A673 (cell line): ENCODE data around the gene VWDE. TPM values are rescaled to one million over a fixed set of nuclear protein-coding genes. Genes with fewer than 3 reads are reported as not detected.

Experiments
- BruUV-seq: library from RNA; stranded (reverse); fragments of 400-500 nt; replicated peaks from 2 replicates; lab custom pipeline; 2021; lab: Mats Ljungman, UMichigan
- CTCF ChIA-PET: fragments of 300-600 bp; sonication (Branson Sonifier 250); formaldehyde crosslinking; loops from one replicate; lab custom pipeline; 2022; ENCODE audit warnings: antibody characterized with exemption; lab: Charles Lee
- POLR2A ChIA-PET: fragments of 300-600 bp; sonication (Branson Sonifier 250); formaldehyde crosslinking; loops from one replicate; lab custom pipeline; 2022; ENCODE audit warnings: antibody characterized with exemption; ENCODE audit not compliant: low non-redundant PET; lab: Charles Lee
- DNase-seq: peaks from one replicate; pipeline ENCODE4 v3.0.0-alpha.2; 2015; ENCODE audit warnings: low spot score
- H3K27ac ChIP-seq: fragments of 200-600 bp; sonication (generic); 2 replicates; pipeline ENCODE4 v1.5.1; 2016; ENCODE audit warnings: mixed run types, low read depth, mild to moderate bottlenecking, mixed read lengths, antibody characterized with exemption, low read length; ENCODE audit not compliant: poor library complexity, severe bottlenecking
- H3K27me3 ChIP-seq: fragments of 200-600 bp; sonication (generic); replicated peaks from 2 replicates; pipeline ENCODE4 v1.6.1; 2017; ENCODE audit warnings: mixed run types, low read depth, mild to moderate bottlenecking, mixed read lengths, antibody characterized with exemption, low read length; ENCODE audit not compliant: insufficient read depth, poor library complexity
- H3K36me3 ChIP-seq: fragments of 200-600 bp; sonication (generic); 2 replicates; pipeline ENCODE4 v1.6.1; 2016; ENCODE audit warnings: mixed run types, mild to moderate bottlenecking, mixed read lengths, antibody characterized with exemption, low read length; ENCODE audit not compliant: insufficient read depth, poor library complexity, severe bottlenecking
- H3K4me1 ChIP-seq: fragments of 200-600 bp; sonication (generic); 2 replicates; pipeline ENCODE4 v1.6.1; 2017; ENCODE audit warnings: mixed run types, mild to moderate bottlenecking, mixed read lengths, antibody characterized with exemption, low read length; ENCODE audit not compliant: insufficient read depth, poor library complexity, severe bottlenecking
- H3K4me3 ChIP-seq: fragments of 200-600 bp; sonication (generic); 2 replicates; pipeline ENCODE4 v1.5.1; 2016; ENCODE audit warnings: low read depth, mixed run types, mild to moderate bottlenecking, mixed read lengths, low read length; ENCODE audit not compliant: poor library complexity, severe bottlenecking
- H3K9me3 ChIP-seq: fragments of 200-600 bp; sonication (generic); 2 replicates; pipeline ENCODE4 v1.6.1; 2016; ENCODE audit warnings: mixed run types, low read depth, mild to moderate bottlenecking, mixed read lengths, antibody characterized with exemption, low read length; ENCODE audit not compliant: poor library complexity, severe bottlenecking
- EZH2 ChIP-seq: fragments of 200-600 bp; sonication (generic); IDR thresholded peaks from 2 replicates; pipeline ENCODE4 v1.6.1; 2017; ENCODE audit warnings: borderline replicate concordance, low read depth, mild to moderate bottlenecking, mixed read lengths, antibody characterized with exemption, low read length; ENCODE audit not compliant: poor library complexity, severe bottlenecking
- intact Hi-C: fragments of 100-400 bp; cut with micrococcal nuclease; formaldehyde crosslinking; loops from one replicate; pipeline ENCODE4 v1.10.0; 2022; ENCODE audit not compliant: unreplicated experiment
- total RNA-seq: library from RNA; stranded (reverse); gene quantifications from 2 replicates; pipeline ENCODE4 v1.2.3, GENCODE V29; 2021
- TF ChIP-seq, protein P1 (sequence below): fragments of 300-800, 200-600 bp; sonication (generic); conservative IDR thresholded peaks from 2 replicates; pipeline ENCODE4 v1.5.1; 2017; ENCODE audit warnings: low read depth, mild to moderate bottlenecking, antibody characterized with exemption, low read length, moderate library complexity, mixed read lengths

The VWDE gene
- total RNA-seq, 1 experiment from 2014 or later = 0.32 TPM

DNA sequence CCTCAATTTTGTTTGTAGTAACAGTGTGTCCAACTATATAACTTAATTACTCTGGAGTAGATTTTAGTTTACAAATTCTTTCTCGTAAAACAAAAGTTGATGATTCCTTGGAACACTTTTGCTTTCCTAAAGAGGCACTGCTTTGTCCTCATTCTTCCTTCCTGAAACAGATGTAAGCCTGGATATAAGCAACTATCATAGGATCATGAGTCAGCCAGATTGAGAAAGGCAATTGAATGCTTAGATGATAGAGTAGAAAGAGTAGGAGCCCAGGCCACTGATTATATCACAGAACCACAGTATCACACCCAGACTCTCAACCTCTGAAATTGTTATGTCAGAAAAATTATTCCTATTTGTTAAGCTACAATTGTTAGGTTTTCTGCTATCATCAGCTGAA, 122.6 kb downstream of the VWDE start:
- intact Hi-C loops = no loop called here
- POLR2A ChIA-PET = no interaction called here
- H3K36me3 ChIP-seq = no peaks in the 10 kb centered on the region
- H3K4me3 ChIP-seq = no peak overlapping the region
- CTCF ChIA-PET = no interaction called here
- no peak for DNase-seq
- no peaks in the 10 kb centered on the region for H3K4me1 ChIP-seq
- BruUV-seq = no TSS peak
- H3K9me3 ChIP-seq = no peaks in the 10 kb centered on the region
- H3K27ac ChIP-seq = no peak overlapping the region
- no peaks in the 10 kb centered on the region for H3K27me3 ChIP-seq
- TF ChIP-seq EZH2 = no peak
- TF ChIP-seq, protein P1, sequence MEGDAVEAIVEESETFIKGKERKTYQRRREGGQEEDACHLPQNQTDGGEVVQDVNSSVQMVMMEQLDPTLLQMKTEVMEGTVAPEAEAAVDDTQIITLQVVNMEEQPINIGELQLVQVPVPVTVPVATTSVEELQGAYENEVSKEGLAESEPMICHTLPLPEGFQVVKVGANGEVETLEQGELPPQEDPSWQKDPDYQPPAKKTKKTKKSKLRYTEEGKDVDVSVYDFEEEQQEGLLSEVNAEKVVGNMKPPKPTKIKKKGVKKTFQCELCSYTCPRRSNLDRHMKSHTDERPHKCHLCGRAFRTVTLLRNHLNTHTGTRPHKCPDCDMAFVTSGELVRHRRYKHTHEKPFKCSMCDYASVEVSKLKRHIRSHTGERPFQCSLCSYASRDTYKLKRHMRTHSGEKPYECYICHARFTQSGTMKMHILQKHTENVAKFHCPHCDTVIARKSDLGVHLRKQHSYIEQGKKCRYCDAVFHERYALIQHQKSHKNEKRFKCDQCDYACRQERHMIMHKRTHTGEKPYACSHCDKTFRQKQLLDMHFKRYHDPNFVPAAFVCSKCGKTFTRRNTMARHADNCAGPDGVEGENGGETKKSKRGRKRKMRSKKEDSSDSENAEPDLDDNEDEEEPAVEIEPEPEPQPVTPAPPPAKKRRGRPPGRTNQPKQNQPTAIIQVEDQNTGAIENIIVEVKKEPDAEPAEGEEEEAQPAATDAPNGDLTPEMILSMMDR = no peak

Other genes with a start within 250 kb of the VWDE start
- gene TMEM106B, start 192.6 kb downstream of the VWDE start, total RNA-seq = 34.5 and 37.1 TPM in 2 replicates
- 0.09 and 0.39 TPM in 2 replicates for gene SCIN, start 166.9 kb upstream of the VWDE start, total RNA-seq